GM06990 (cell line): ENCODE measurements around the gene ERP44.

Source experiments
- DNase-seq: peaks from one replicate; pipeline ENCODE4 v3.0.0-alpha.2; 2011; ENCODE audit not compliant: insufficient read length; ENCODE audit errors: extremely low read depth
- H3K27me3 ChIP-seq: replicated peaks from 2 replicates; pipeline ENCODE4 v1.6.0; 2011; ENCODE audit warnings: low read length; ENCODE audit not compliant: control insufficient read depth, insufficient read depth
- H3K36me3 ChIP-seq: 2 replicates; pipeline ENCODE4 v1.5.1; 2011; ENCODE audit warnings: low read length; ENCODE audit not compliant: control insufficient read depth, insufficient read depth
- H3K4me3 ChIP-seq: replicated peaks from 2 replicates; pipeline ENCODE4 v1.5.1; 2011; ENCODE audit warnings: low read depth, mild to moderate bottlenecking, control low read depth, low read length
- TF ChIP-seq, protein P1 (sequence below): IDR thresholded peaks from 2 replicates; pipeline ENCODE4 v1.5.1; 2011; ENCODE audit warnings: low read length, control low read depth, mild to moderate bottlenecking, inconsistent platforms; ENCODE audit not compliant: insufficient read depth, poor library complexity, severe bottlenecking

The ERP44 gene

DNA sequence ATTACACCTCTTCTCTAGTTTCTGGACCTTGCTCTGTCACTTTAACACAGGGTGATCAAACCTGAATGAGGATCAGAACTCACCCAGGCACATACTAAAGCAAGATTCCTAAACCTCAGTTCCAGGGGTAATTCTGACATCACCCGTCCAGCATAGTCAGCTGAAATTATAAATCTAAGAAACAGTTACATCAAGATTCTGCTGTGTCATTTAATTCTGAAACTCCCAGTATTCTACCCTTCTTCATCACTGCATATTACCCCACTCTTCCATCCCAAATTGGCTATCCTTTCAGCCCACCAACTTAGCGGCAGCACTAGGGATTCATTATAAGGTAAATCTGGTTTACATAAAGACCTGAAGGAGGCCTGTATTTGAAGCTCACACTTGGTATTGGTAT is 128.3 kb downstream of the ERP44 start:
- TF ChIP-seq, protein P1, sequence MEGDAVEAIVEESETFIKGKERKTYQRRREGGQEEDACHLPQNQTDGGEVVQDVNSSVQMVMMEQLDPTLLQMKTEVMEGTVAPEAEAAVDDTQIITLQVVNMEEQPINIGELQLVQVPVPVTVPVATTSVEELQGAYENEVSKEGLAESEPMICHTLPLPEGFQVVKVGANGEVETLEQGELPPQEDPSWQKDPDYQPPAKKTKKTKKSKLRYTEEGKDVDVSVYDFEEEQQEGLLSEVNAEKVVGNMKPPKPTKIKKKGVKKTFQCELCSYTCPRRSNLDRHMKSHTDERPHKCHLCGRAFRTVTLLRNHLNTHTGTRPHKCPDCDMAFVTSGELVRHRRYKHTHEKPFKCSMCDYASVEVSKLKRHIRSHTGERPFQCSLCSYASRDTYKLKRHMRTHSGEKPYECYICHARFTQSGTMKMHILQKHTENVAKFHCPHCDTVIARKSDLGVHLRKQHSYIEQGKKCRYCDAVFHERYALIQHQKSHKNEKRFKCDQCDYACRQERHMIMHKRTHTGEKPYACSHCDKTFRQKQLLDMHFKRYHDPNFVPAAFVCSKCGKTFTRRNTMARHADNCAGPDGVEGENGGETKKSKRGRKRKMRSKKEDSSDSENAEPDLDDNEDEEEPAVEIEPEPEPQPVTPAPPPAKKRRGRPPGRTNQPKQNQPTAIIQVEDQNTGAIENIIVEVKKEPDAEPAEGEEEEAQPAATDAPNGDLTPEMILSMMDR, result no peak
- H3K4me3 ChIP-seq, result no peak overlapping the region
- no peak for DNase-seq
- no peaks in the 10 kb centered on the region for H3K27me3 ChIP-seq
- no peaks in the 10 kb centered on the region; the same call in none of the 2 replicates for H3K36me3 ChIP-seq

DNA sequence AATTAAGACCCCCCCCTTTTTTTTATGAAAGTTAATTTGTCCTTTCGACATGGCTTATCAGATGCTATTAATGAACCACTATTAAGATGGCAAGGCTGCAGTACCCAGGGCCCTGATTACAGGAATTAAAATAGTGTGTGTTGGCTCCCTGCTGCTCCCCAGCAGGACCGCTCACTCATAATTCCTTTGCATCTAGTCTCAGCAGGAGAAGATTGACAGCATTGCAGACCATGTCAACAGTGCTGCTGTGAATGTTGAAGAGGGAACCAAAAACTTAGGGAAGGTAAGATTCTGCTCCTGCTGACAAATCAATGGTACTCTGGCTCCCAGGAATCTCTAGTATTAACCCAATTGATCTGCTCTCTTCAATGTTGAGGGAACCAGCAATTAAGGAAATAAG is 131.3 kb downstream of the ERP44 start:
- no peak for DNase-seq
- Histone ChIP-seq H3K36me3 (no peaks in the 10 kb centered on the region; the same call in 1 of the 2 replicates), H3K27me3 (no peaks in the 10 kb centered on the region), H3K4me3 (no peak overlapping the region)
- TF ChIP-seq, protein P1, result no peak

DNA sequence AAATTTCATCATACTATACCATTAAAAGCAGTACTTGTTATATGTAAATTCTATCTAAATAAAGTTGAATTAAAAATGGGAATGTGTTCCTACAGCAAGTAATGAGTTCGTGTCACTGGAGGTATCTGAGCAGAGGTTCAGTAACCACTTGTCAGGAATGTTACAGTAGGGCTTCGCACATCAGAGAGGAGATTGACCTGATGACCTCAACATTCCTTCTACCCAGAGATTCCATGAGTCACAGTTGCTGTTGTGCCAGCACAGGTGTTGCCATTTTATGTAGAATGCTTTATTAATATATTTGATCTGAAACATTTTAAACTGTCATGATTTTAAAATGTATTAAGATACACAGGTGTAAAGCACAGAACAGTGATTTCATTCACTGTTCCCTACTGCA is 132.1 kb downstream of the ERP44 start:
- DNase-seq, result no peak

DNA sequence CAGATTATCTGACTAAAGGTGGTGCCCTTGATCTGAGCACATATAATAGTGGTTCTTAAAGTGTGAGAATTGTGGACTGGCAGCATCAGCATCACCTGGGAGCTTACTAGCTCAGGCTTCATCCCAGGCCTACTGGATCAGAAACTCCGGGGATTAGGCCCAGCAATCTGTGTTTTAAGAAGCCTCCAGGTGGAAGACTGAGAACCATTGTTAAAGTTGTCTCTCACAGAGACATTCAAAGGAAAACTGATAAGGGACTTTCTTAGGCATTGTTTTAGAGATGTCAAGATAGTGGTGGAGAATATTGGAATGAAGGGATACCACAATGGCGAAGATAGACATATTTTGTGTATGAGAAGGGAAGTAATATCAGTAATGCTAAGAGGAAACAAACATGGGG is 132.8 kb downstream of the ERP44 start:
- TF ChIP-seq, protein P1, result no peak
- Histone ChIP-seq H3K36me3 (peaks cover under 1% of the 10 kb centered on the region; the same call in 1 of the 2 replicates), H3K4me3 (no peak overlapping the region), H3K27me3 (no peaks in the 10 kb centered on the region)
- no peak for DNase-seq

More for the DNA sequence above, 132.1 kb downstream of the ERP44 start:
- no peaks in the 10 kb centered on the region; the same call in 1 of the 2 replicates for H3K36me3 ChIP-seq
- no peaks in the 10 kb centered on the region for H3K27me3 ChIP-seq
- H3K4me3 ChIP-seq, result no peak overlapping the region
- TF ChIP-seq, protein P1, result no peak

DNA sequence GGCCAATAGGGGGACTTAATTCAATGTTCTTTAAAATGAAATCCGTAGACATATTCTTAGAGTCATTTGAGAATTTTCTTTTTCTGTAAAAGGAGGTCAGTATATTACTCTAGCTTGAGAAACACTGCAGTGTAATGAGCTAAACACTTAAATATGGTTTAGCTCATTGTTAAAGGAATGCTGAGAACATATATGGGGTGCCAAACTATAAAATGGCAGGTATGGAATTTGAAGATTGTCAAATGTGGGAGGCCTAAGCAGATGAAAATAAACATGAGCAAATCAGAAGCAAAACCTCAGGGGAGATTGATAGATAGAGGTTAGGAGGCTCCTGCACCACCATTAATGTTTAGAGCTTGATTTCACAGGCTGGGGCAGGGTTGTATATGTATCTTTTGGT is 134.5 kb downstream of the ERP44 start:
- no peak for DNase-seq
- TF ChIP-seq, protein P1, result no peak
- Histone ChIP-seq H3K27me3 (no peaks in the 10 kb centered on the region), H3K4me3 (no peak overlapping the region), H3K36me3 (peaks cover 2% of the 10 kb centered on the region; the same call in 1 of the 2 replicates)

DNA sequence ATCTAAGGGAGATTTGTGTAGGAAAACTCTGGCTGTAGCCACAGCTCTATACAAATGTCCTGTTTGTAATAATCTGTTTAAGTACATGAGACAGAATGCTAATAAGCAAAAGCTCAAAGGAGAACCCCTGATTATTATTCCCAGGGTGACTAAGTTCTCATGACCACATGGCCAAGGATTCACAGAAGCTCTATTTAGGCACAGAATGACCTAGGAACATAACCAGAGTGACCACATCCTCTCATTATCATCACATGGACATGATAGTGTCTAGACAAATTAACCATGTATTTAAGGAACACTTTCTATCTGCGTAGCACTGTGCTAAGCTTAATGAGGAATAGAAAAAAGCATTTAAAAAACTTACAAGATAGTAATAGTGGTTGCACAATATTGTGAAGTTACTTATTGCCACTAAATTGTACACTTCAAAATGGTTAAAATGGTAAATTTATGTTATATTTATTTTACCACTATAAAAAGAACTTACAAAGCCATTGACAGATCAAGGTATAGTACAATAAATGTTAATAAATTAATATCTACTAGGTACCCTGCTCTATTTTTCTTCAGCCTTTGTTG is 136.0 kb downstream of the ERP44 start:
- no peaks in the 10 kb centered on the region for H3K27me3 ChIP-seq
- DNase-seq, result no peak
- H3K4me3 ChIP-seq, result no peak overlapping the region
- TF ChIP-seq, protein P1, result no peak
- H3K36me3 ChIP-seq, result peaks cover 2% of the 10 kb centered on the region
